ENCODE results near the gene ZFP30. TPM values are rescaled to one million over a fixed set of nuclear protein-coding genes. Genes with fewer than 3 reads are reported as not detected.

ZFP30 gene
- total RNA-seq, 1 donor from 2014 or later, result 11.7 TPM

GRCh38 chr19:37564624-37565369 lies 90.5 kb downstream of the ZFP30 start:
- no peak for DNase-seq (ENCODE audit: low read depth, low spot score)

Other genes starting within 250 kb of the ZFP30 start
- gene ZNF569, start 188.0 kb downstream of the ZFP30 start, total RNA-seq, result 4.3 and 7.3 TPM in 2 replicates
- gene ZNF570, start 186.1 kb downstream of the ZFP30 start, total RNA-seq, result 5.9 and 9.6 TPM in 2 replicates
- 0.13 and 2.0 TPM in 2 replicates for gene ZNF793, start 148.5 kb downstream of the ZFP30 start, total RNA-seq
- 1.6 and 2.9 TPM in 2 replicates for gene ZNF571, start 60.7 kb downstream of the ZFP30 start, total RNA-seq
- 0.13 and 0.42 TPM in 2 replicates for gene ZNF540, start 60.6 kb downstream of the ZFP30 start, total RNA-seq
- 2.9 and 5.2 TPM in 2 replicates for gene ZNF607, start 64.3 kb upstream of the ZFP30 start, total RNA-seq
- 3.8 and 4.5 TPM in 2 replicates for gene ZNF573, start 124.1 kb upstream of the ZFP30 start, total RNA-seq